GM12801 (cell line): ENCODE results near the gene RPL38.

Source experiments
- TF ChIP-seq, protein P1 (sequence below): IDR thresholded peaks from one replicate; pipeline ENCODE4 v1.5.1; 2011; ENCODE audit warnings: control low read depth; ENCODE audit not compliant: insufficient read length; ENCODE audit errors: extremely low read depth

RPL38 gene

GRCh38 chr17:74176546-74177001, 26.9 kb upstream of the RPL38 start:
- TF ChIP-seq, protein P1, sequence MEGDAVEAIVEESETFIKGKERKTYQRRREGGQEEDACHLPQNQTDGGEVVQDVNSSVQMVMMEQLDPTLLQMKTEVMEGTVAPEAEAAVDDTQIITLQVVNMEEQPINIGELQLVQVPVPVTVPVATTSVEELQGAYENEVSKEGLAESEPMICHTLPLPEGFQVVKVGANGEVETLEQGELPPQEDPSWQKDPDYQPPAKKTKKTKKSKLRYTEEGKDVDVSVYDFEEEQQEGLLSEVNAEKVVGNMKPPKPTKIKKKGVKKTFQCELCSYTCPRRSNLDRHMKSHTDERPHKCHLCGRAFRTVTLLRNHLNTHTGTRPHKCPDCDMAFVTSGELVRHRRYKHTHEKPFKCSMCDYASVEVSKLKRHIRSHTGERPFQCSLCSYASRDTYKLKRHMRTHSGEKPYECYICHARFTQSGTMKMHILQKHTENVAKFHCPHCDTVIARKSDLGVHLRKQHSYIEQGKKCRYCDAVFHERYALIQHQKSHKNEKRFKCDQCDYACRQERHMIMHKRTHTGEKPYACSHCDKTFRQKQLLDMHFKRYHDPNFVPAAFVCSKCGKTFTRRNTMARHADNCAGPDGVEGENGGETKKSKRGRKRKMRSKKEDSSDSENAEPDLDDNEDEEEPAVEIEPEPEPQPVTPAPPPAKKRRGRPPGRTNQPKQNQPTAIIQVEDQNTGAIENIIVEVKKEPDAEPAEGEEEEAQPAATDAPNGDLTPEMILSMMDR, result no peak

GRCh38 chr17:74177018-74177450, 26.4 kb upstream of the RPL38 start:
- TF ChIP-seq, protein P1, result no peak

- TF ChIP-seq, protein P1, result no peak
Measured at GRCh38 chr17:74179576-74179975, 23.9 kb upstream of the RPL38 start.

GRCh38 chr17:74180336-74180735, 23.1 kb upstream of the RPL38 start:
- TF ChIP-seq, protein P1, result no peak

DNA sequence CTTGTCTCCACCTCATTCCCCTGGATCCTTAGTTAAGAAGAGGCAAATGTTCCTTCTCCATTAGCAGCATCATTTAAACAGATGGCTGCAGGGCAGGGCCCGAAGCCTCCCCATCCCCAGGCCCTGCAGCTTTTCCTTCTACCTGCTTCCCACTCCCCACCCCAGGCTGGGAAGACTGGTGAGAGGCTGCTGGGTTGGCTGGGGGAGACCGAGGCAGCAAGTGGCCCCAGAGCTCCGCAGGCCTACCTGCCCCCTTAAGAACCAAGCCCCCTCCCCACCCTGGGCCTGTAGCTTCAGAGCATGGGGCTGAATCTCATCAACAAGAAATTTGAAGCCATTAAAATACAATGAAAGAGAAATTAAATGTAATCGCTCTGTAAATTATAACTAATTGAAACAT, 22.1 kb upstream of the RPL38 start:
- TF ChIP-seq, protein P1, result no peak

GRCh38 chr17:74182041-74182723, 21.3 kb upstream of the RPL38 start:
- TF ChIP-seq, protein P1, result no peak

- TF ChIP-seq, protein P1, result no peak
Measured at GRCh38 chr17:74183411-74183810, 20.1 kb upstream of the RPL38 start.
